Glomerular endothelial cell (primary cell): ENCODE data around the gene CENPS. TPM values are rescaled to one million over a fixed set of nuclear protein-coding genes. Genes with fewer than 3 reads are reported as not detected.
"Not testable (repeated sequence)": the region's sequence is repeated elsewhere in the genome, so short reads cannot be mapped to it uniquely, and the experiment has no call there.

Experiments
- DNase-seq: peaks from one replicate; pipeline ENCODE4 v3.0.0-alpha.2; 2011; ENCODE audit warnings: low read depth, low spot score; ENCODE audit errors: extremely low read depth
- total RNA-seq: library from RNA; depleted of rRNA; stranded (reverse); fragments of >200 nt; gene quantifications from 2 replicates; pipeline ENCODE4 v1.2.3, GENCODE V29; 2015

Gene CENPS
- total RNA-seq, 1 donor from 2014 or later = 9.6 TPM

GRCh38 chr1:10418741-10419140, 11.5 kb upstream of the CENPS start:
- DNase-seq = not testable (repeated sequence)

DNA sequence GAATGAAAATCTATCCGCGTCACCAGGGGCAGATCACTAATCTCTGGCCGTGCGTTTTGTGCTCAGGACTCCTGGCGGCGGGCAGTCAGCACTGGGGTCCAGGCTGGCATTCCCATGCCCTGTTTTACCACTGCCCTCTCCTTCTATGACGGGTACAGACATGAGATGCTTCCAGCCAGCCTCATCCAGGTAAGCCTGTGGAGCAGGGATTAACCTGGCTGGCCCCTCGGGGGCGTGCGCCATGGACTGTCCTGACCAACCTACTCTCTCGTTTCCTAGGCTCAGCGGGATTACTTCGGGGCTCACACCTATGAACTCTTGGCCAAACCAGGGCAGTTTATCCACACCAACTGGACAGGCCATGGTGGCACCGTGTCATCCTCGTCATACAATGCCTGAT, 10.9 kb upstream of the CENPS start:
- DNase-seq = no peak

DNA sequence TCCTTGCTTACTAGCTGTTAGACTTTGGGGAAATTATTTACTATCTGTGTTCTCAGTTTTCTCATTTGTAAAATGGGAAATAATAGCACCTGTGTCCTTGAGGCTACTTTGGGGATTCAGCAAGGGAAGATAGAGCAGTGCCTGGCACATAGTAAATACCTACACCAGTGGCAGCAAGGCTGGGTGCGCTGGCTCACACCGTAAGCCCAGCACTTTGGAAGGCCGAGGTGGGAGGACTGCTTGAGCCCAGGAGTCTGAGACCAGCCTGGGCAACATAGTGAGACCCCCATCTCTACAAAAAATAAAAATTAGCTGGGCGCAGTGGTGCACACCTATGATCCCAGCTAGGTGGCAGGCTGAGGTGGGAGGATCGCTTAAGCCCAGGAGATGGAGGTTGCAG, 8.6 kb upstream of the CENPS start:
- DNase-seq = no peak

DNA sequence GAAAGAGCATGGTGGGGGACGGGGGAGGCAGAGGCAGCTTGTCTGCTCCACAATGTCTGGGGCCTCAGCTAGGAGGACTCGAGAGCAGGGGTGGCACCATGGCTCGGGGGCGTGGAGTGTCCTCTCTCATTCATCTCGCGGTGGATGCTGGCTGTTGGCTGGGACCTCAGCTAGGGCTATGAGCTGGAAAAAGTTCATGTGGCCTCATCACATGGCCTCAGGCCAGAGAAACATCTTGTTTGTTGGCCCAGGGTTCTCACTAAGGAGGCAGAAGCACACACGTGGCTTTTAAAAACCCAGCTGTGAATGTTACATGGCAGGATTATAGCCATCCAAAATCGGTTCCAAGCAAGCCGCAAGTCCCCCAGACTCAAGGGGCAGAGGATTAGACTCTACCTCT, 6.2 kb upstream of the CENPS start:
- no peak for DNase-seq

- DNase-seq = no peak
Observed at GRCh38 chr1:10424651-10425050, 5.6 kb upstream of the CENPS start.

DNA sequence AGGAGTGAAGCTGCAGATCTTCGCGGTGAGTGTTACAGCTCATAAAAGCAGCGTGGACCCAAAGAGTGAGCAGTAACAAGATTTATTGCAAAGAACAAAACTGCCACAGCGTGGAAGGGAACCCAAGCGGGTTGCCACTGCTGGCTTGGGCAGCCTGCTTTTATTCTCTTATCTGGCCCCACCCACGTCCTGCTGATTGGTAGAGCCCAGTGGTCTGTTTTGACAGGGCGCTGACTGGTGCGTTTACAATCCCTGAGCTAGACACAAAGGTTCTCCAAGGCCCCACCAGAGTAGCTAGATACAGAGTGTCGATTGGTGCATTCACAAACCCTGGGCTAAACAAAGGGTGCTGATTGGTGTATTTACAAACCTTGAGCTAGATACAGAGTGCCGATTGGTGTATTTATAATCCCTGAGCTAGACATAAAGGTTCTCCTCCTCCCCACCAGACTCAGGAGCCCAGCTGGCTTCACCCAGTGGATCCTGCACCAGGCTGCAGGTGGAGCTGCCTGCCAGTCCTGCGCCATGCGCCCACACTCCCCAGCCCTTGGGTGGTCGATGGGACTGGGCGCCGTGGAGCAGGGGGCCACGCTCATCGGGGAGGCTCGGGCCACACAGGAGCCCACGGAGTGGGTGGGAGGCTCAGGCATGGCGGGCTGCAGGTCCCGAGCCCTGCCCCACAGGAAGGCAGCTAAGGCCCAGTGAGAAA, 4.3 kb upstream of the CENPS start:
- not testable (repeated sequence) for DNase-seq

- DNase-seq = not testable (repeated sequence)
Observed at GRCh38 chr1:10426535-10426848, 3.7 kb upstream of the CENPS start.

- DNase-seq = no peak
Observed at GRCh38 chr1:10428984-10429383, 1.2 kb upstream of the CENPS start.

GRCh38 chr1:10429868-10430215, 391 bp upstream of the CENPS start:
- peak; percentile 52 for DNase-seq

- DNase-seq = no peak
Observed at GRCh38 chr1:10431070-10431730, 967 bp downstream of the CENPS start.

GRCh38 chr1:10432910-10433700, 2.9 kb downstream of the CENPS start:
- no peak for DNase-seq

DNA sequence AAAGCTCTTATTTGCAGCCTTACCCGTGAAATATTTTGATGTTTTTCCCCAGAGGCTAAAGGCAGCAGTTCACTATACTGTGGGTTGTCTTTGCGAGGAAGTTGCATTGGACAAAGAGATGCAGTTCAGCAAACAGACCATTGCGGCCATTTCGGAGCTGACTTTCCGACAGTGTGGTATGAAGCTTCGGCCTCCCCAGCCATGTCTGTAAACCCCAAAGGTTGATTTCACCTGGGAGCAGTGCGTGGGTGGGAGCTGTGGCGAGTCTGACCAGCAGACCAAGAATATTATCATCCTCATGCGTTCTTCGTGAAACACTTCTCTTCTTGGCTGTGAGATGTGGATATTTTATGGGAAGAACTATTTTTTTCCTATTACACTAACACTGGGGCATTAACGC, 3.6 kb downstream of the CENPS start:
- DNase-seq = no peak

GRCh38 chr1:10434590-10434989, 4.4 kb downstream of the CENPS start:
- no peak for DNase-seq

- no peak for DNase-seq
Observed at GRCh38 chr1:10437052-10437451, 6.8 kb downstream of the CENPS start.

DNA sequence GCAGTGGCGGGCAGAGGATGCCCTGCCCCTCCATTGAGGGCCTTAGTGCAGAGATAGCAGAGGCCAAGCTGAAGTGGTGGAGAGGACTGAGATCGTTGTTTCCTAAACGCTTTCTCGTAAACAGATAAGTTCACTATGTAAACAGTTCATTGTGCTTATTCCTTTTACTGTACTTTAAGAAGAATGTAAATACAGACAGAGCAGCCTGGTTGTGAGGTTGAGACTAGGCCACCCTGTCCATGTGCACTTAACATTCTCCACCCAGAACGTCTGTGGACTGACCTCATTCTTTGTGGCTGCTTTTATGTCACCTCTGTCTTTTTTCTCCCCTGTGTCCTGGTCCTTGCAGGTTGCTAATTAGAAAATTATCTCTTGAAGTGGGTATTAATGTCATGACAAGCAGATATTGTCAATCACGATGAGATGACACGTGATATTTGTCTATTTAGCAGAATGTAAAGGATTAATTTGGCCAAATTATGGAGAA, 8.5 kb downstream of the CENPS start:
- no peak for DNase-seq

DNA sequence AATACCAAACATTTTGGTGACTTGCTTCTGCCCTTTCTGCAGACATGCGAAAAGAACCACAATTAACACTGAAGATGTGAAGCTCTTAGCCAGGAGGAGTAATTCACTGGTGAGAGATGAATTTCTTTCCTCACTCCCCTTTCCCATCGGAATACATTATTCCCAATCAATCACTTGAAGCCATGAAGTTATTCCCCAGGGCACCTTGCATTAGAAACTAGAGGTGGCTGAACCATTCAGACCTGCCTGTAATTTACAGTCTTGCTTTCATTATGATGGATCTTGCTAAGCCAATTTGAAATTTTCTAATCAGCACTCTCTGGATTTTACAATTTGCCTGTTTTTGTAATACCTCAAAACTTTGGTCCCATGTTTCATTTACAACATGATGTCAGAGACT, 10.1 kb downstream of the CENPS start:
- no peak for DNase-seq

GRCh38 chr1:10440794-10441193, 10.6 kb downstream of the CENPS start:
- DNase-seq = no peak

- DNase-seq = no peak
Observed at GRCh38 chr1:10444248-10444647, 14.0 kb downstream of the CENPS start.

DNA sequence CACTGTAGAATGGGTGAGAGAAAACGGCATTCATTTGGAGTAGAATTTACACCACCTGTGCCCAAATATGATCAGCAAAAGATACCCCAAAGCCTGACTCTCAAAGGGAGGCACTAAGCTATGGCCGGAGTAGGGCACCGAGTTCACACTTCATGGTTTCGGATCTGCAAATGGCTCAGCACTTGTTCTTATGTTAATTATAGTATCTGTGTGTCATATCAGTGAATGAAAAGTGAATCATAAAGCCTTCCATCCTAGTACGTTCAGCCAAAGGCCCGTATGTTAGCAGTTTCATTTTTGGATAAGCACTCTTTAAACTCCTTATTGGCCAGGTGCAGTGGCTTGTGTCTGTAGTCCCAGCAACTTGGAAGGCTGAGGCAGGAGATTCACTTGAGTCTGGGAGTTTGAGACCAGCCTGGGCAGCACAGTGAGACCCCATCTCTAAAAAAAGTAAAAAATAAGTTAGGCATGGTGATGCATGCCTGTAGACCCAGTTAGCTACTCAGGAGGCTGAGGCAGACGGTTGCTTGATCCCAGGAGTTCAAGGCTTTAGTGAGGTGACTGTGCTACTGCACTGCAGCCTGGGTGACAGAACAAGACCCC, 14.7 kb downstream of the CENPS start:
- no peak for DNase-seq

- DNase-seq = no peak
Observed at GRCh38 chr1:10446790-10447422, 16.7 kb downstream of the CENPS start.

- DNase-seq = no peak
Observed at GRCh38 chr1:10449751-10450150, 19.5 kb downstream of the CENPS start, which contains the start of gene CORT. Gene CORT, plus strand, starts transcription at chr1:10450031. Its CDS starts 193 bp downstream, at chr1:10450224.
